GM12878 (cell line): ENCODE results near the gene VGF. TPM values are rescaled to one million over a fixed set of nuclear protein-coding genes. Genes with fewer than 3 reads are reported as not detected.
A peak's percentile ranks its signal among the peaks of the same experiment; 100 is the strongest.

Experiments used
- ATAC-seq: fragments of 200-7000 bp; cut with Tn5 transposase; 3 replicates; pipeline ENCODE4 v1.9.1; 2020; ENCODE audit warnings: mild to moderate bottlenecking, moderate library complexity
- BruUV-seq: library from RNA; stranded (reverse); fragments of 400-500 nt; replicated peaks from 2 replicates; lab custom pipeline; 2021; lab: Mats Ljungman, UMichigan
- CTCF ChIA-PET: fragments of 300-600 bp; sonication (Branson Sonifier 250); formaldehyde crosslinking; extraction: SDS; loops from one replicate; lab custom pipeline; 2021; ENCODE audit warnings: inconsistent platforms; lab: Yijun Ruan, JAX
- POLR2A ChIA-PET: fragments of 350-600 bp; formaldehyde crosslinking; extraction: SDS; loops from one replicate; lab custom pipeline; 2021; ENCODE audit warnings: inconsistent platforms; lab: Charles Lee
- RAD21 ChIA-PET: fragments of 300-600 bp; sonication (Branson Sonifier 250); formaldehyde crosslinking; loops from one replicate; lab custom pipeline; 2023; ENCODE audit warnings: antibody characterized with exemption; ENCODE audit not compliant: unreplicated experiment; lab: Charles Lee
- SMC1A ChIA-PET: fragments of 300-600 bp; sonication (Branson Sonifier 250); formaldehyde crosslinking; loops from one replicate; lab custom pipeline; 2023; ENCODE audit not compliant: unreplicated experiment, uncharacterized antibody; lab: Charles Lee
- DNase-seq: peaks from one replicate; pipeline ENCODE4 v3.0.0-alpha.2; 2011; ENCODE audit warnings: low read depth, low spot score
- FAIRE-seq: peaks from 3 replicates; lab custom pipeline; 2011; peaks lifted over from hg19 to GRCh38; lab: Jason Lieb, UNC
- H2AFZ ChIP-seq: 2 replicates; pipeline ENCODE4 v1.6.0; 2011; ENCODE audit warnings: low read depth, low read length, control low read depth; ENCODE audit not compliant: control insufficient read depth
- H3K27ac ChIP-seq: 2 replicates; pipeline ENCODE4 v1.5.1; 2011; ENCODE audit warnings: control low read depth; ENCODE audit not compliant: control insufficient read depth, insufficient read depth
- H3K27me3 ChIP-seq, 2 experiments: replicated peaks in 1 of 2; 2 replicates each; pipeline versions ENCODE4 v1.6.0 to v1.6.1; 2011; ENCODE audit warnings: low read length in 1 of 2; ENCODE audit not compliant: control insufficient read depth in 2 of 2, insufficient read depth in 2 of 2
- H3K36me3 ChIP-seq, 2 experiments: 2 replicates each; pipeline ENCODE4 v1.5.1; 2011; ENCODE audit warnings: low read length in 1 of 2; ENCODE audit not compliant: control insufficient read depth in 2 of 2, insufficient read depth in 2 of 2
- H3K4me1 ChIP-seq: 2 replicates; pipeline ENCODE4 v1.6.1; 2011; ENCODE audit warnings: mild to moderate bottlenecking, low read length, moderate library complexity, mixed read lengths; ENCODE audit not compliant: control insufficient read depth, insufficient read depth
- H3K4me2 ChIP-seq: 2 replicates; pipeline ENCODE4 v1.6.0; 2011; ENCODE audit warnings: control low read depth; ENCODE audit not compliant: control insufficient read depth, insufficient read depth
- H3K4me3 ChIP-seq: fragments of 200-600 bp; sonication (generic); 2 replicates; pipeline ENCODE4 v1.5.1; 2016
- H3K79me2 ChIP-seq: 2 replicates; pipeline ENCODE4 v1.6.0; 2011; ENCODE audit warnings: low read length; ENCODE audit not compliant: control insufficient read depth, insufficient read depth
- H3K9ac ChIP-seq: 2 replicates; pipeline ENCODE4 v1.8.0; 2011; ENCODE audit warnings: low read length, control low read depth, mixed read lengths; ENCODE audit not compliant: control insufficient read depth, insufficient read depth
- H3K9me3 ChIP-seq: replicated peaks from 3 replicates; pipeline ENCODE4 v1.5.1; 2011; ENCODE audit warnings: mild to moderate bottlenecking, low read length; ENCODE audit not compliant: control insufficient read depth, insufficient read depth
- H4K20me1 ChIP-seq: 2 replicates; pipeline ENCODE4 v1.6.0; 2011; ENCODE audit not compliant: control insufficient read depth, insufficient read depth
- BCL11A ChIP-seq: IDR thresholded peaks from 2 replicates; pipeline ENCODE4 v1.6.1; 2011; ENCODE audit warnings: low read depth, low read length
- CBX3 ChIP-seq: fragments of 200-600 bp; sonication (generic); IDR thresholded peaks from 2 replicates; pipeline ENCODE4 v1.6.1; 2016; ENCODE audit warnings: low read depth, borderline replicate concordance
- EED ChIP-seq: sonication (generic); IDR thresholded peaks from 2 replicates; pipeline ENCODE4 v1.6.1; 2016; ENCODE audit warnings: antibody characterized with exemption, low read depth
- FOS ChIP-seq: IDR thresholded peaks from 3 replicates; pipeline ENCODE4 v1.6.1; 2011; ENCODE audit warnings: borderline replicate concordance; ENCODE audit not compliant: insufficient read length; ENCODE audit errors: extremely low read depth
- HCFC1 ChIP-seq: fragments of 150-350 bp; IDR thresholded peaks from 2 replicates; pipeline ENCODE4 v1.6.1; 2014; ENCODE audit warnings: low read length
- MYB ChIP-seq: fragments of 150-350 bp; IDR thresholded peaks from 2 replicates; pipeline ENCODE4 v1.6.1; 2014; ENCODE audit warnings: mild to moderate bottlenecking, low read depth, low read length, borderline replicate concordance
- NFYB ChIP-seq: IDR thresholded peaks from 2 replicates; pipeline ENCODE4 v1.6.1; 2011; ENCODE audit warnings: low read depth, mild to moderate bottlenecking, low read length, improper control_type of control experiment, moderate library complexity; ENCODE audit not compliant: insufficient read depth
- RAD21 ChIP-seq: IDR thresholded peaks from 2 replicates; pipeline ENCODE4 v1.6.1; 2011; ENCODE audit warnings: mild to moderate bottlenecking, low read depth, low read length, moderate library complexity; ENCODE audit not compliant: insufficient read depth
- SIX5 ChIP-seq: IDR thresholded peaks from 2 replicates; pipeline ENCODE4 v1.6.1; 2011; ENCODE audit warnings: mild to moderate bottlenecking, low read depth, low read length, moderate library complexity; ENCODE audit not compliant: severe bottlenecking
- ZBED1 ChIP-seq: IDR thresholded peaks from 2 replicates; pipeline ENCODE4 v1.6.1; 2016; ENCODE audit warnings: borderline replicate concordance
- WGBS: methylation state at CpG from one replicate; pipeline ENCODE4 v1.1.6; 2016; ENCODE audit warnings: low lambda C conversion rate; ENCODE audit not compliant: insufficient replicate concordance, insufficient coverage; ENCODE audit errors: missing lambda C conversion rate; 5-methylcytosine and 5-hydroxymethylcytosine counted together
- in situ Hi-C: fragments of 300-500 bp; cut with MboI; formaldehyde crosslinking; loops from 9 replicates; pipeline ENCODE4 v1.14.3; 2018; ENCODE audit warnings: mixed read lengths
- intact Hi-C: fragments of 100-400 bp; cut with micrococcal nuclease; formaldehyde crosslinking; loops from one replicate; pipeline ENCODE4 v1.14.2; 2022; ENCODE audit not compliant: unreplicated experiment
- polyA plus RNA-seq, 11 experiments: library from polyadenylated mRNA; depleted of rRNA in 4 of 11; unstranded in 6 of 11; stranded (reverse) in 5 of 11; fragments of >200 nt; fragmentation: Nextera tagmentation in 4 of 11; fragmentation: Illumina TruSeq in 1 of 11; extraction: Ambion mirVana in 4 of 11; extraction: Trizol in 1 of 11; gene quantifications; 1 replicate in 1 of 11; 2 replicates in 10 of 11; pipeline versions ENCODE4 v1.2.1 to v1.2.3, GENCODE V29; 2011 to 2016; ENCODE audit warnings: inconsistent platforms in 2 of 11, missing spikeins in 2 of 11, low read depth in 1 of 11
- total RNA-seq, 4 experiments: library from RNA; depleted of rRNA in 3 of 4; stranded (reverse); fragments of >200 nt in 3 of 4; fragmentation: Illumina TruSeq in 1 of 4; extraction: Trizol in 1 of 4; gene quantifications; 2 replicates each; pipeline versions ENCODE4 v1.2.1 to v1.2.3, GENCODE V29; 2013 to 2021
- TF ChIP-seq, protein P1 (sequence below): fragments of 450-650 bp; IDR thresholded peaks from 2 replicates; pipeline ENCODE4 v1.6.1; 2017; ENCODE audit warnings: mild to moderate bottlenecking
- TF ChIP-seq, protein P2 (sequence below), 3 experiments: IDR thresholded peaks in 2 of 3; conservative IDR thresholded peaks in 1 of 3; 2 replicates each; pipeline ENCODE4 v1.5.1; 2011; ENCODE audit warnings: low read depth in 3 of 3, low read length in 3 of 3, mild to moderate bottlenecking in 3 of 3, control low read depth in 2 of 3, moderate library complexity in 2 of 3, inconsistent platforms in 1 of 3, mixed read lengths in 1 of 3; ENCODE audit not compliant: control insufficient read depth in 2 of 3, insufficient read depth in 1 of 3; ENCODE audit errors: extremely low read depth in 1 of 3

Gene VGF
- total and polyA plus RNA-seq, 10 of the 15 experiments (the other 5 are each of a cell fraction or from before 2014, with no cell fraction given) = 0.09 to 0.25 (median 0.17) TPM; not detected in 6

DNA sequence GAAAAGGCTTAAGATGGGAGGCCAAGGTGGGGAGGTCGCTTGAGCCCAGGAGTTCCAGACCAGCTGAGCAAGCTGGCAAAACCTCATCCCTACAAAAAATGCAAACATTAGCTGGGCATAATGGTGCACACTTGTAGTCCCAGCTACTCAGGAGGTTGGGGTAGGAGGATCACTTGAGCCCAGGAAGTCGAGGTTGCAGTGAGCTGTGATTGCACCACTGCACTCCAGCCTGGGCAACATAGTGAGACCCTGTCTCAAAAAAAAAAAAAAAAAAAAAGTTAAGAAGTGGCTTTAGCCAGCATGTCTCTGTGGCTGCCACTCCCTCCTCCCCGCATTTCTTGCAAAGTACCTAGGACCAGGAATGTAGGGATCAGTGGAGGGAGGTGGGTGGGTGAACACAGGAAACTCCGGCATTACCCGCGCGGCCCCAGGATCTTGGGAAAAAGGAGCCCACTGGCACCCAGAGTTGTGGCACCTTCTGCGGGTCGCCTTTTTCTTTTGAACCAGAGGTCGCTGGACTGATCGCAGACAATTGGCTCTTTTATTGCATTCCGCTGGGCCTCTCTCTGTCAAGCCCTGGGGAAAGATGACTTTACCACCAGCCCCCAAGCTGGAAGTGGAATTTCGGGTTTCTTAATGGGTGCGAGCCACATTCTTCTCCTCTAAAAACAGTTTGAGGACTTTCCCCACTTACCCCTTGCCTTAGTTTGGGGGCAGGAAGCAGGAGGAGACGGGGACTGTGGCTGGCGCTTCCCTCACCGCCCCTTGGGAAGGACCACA lies 3.5 kb downstream of the VGF start:
- no peak for ATAC-seq
- no peak for TF ChIP-seq RAD21
- no peak for TF ChIP-seq NFYB
- TF ChIP-seq ZBED1 = no peak
- TF ChIP-seq, protein P1, sequence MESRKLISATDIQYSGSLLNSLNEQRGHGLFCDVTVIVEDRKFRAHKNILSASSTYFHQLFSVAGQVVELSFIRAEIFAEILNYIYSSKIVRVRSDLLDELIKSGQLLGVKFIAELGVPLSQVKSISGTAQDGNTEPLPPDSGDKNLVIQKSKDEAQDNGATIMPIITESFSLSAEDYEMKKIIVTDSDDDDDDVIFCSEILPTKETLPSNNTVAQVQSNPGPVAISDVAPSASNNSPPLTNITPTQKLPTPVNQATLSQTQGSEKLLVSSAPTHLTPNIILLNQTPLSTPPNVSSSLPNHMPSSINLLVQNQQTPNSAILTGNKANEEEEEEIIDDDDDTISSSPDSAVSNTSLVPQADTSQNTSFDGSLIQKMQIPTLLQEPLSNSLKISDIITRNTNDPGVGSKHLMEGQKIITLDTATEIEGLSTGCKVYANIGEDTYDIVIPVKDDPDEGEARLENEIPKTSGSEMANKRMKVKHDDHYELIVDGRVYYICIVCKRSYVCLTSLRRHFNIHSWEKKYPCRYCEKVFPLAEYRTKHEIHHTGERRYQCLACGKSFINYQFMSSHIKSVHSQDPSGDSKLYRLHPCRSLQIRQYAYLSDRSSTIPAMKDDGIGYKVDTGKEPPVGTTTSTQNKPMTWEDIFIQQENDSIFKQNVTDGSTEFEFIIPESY = no peak
- TF ChIP-seq FOS = no peak
- TF ChIP-seq, protein P2, sequence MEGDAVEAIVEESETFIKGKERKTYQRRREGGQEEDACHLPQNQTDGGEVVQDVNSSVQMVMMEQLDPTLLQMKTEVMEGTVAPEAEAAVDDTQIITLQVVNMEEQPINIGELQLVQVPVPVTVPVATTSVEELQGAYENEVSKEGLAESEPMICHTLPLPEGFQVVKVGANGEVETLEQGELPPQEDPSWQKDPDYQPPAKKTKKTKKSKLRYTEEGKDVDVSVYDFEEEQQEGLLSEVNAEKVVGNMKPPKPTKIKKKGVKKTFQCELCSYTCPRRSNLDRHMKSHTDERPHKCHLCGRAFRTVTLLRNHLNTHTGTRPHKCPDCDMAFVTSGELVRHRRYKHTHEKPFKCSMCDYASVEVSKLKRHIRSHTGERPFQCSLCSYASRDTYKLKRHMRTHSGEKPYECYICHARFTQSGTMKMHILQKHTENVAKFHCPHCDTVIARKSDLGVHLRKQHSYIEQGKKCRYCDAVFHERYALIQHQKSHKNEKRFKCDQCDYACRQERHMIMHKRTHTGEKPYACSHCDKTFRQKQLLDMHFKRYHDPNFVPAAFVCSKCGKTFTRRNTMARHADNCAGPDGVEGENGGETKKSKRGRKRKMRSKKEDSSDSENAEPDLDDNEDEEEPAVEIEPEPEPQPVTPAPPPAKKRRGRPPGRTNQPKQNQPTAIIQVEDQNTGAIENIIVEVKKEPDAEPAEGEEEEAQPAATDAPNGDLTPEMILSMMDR (IDR thresholded peaks at IDR 0.05 in 2 of 3, conservative IDR thresholded peaks at IDR 0.05 in 1 of 3; ENCODE audit: control insufficient read depth in 2 of 3, extremely low read depth in 1 of 3, insufficient read depth in 1 of 3, low read depth in 3 of 3, low read length in 3 of 3) = no peak
- no peak for TF ChIP-seq SIX5
- no peak for TF ChIP-seq EED
- no peak for TF ChIP-seq BCL11A
- TF ChIP-seq HCFC1 = no peak
- TF ChIP-seq MYB = no peak
- no peak for TF ChIP-seq CBX3
- TF ChIP-seq, all 136 proteins: peak for 0
- ChIA-PET RAD21 (interaction anchor here (0.8 to 0.9 kb wide), 2 partner anchors 18 to 128 kb away, joined by 3 to 4 read pairs; no protein-coding TSS in a partner anchor), POLR2A (no interaction called here), SMC1A (interaction anchor here (0.9 kb wide), 1 partner anchor 21 kb away, joined by 3 read pairs; no protein-coding TSS in a partner anchor), CTCF (interaction anchor here (0.9 to 2.3 kb wide), 2 partner anchors 18 to 21 kb away, joined by 3 to 11 read pairs; no protein-coding TSS in a partner anchor)
- peaks cover 8 to 14% of the 10 kb centered on the region in 2 experiments; a peak in 3 of 4 replicates for H3K27me3 ChIP-seq
- no peak overlapping the region for H3K4me2 ChIP-seq
- H3K27ac ChIP-seq = no peak overlapping the region
- 74% methylated on average over 17 of the region's 17 CpGs for WGBS
- no peaks in the 10 kb centered on the region; the same call in 2 of the 3 replicates for H3K9me3 ChIP-seq
- FAIRE-seq = no peak
- BruUV-seq = no TSS peak
- H4K20me1 ChIP-seq = no peaks in the 10 kb centered on the region
- H3K4me3 ChIP-seq = peak overlapping the region; percentile 23; the same call in 1 of the 2 replicates
- no peaks in the 10 kb centered on the region for H3K79me2 ChIP-seq
- H3K36me3 ChIP-seq = peaks cover 5 to 7% of the 10 kb centered on the region in 2 experiments
- in situ Hi-C loops = no loop called here
- no peak overlapping the region for H2AFZ ChIP-seq
- peaks cover 4% of the 10 kb centered on the region for H3K4me1 ChIP-seq
- DNase-seq = no peak
- intact Hi-C loops = no loop called here
- no peak overlapping the region for H3K9ac ChIP-seq
